Gastrocnemius medialis (tissue), 4 donors: ENCODE data around the gene EP400. TPM values are rescaled to one million over a fixed set of nuclear protein-coding genes. Genes with fewer than 3 reads are reported as not detected.

Source experiments
- ATAC-seq, 2 donors: fragments of 150-250 bp; one replicate each; pipeline ENCODE4 v1.9.1; 2016
- DNase-seq, 2 donors: peaks; one replicate each; pipeline ENCODE4 v3.0.0-alpha.2; 2019
- H3K27ac ChIP-seq, 4 donors: fragments of 200-600 bp; sonication (generic); 1 replicate in 1 of 4; 2 replicates in 3 of 4; pipeline ENCODE4 v1.5.1; 2016 to 2018; ENCODE audit warnings: mild to moderate bottlenecking in 2 of 4, moderate library complexity in 1 of 4
- H3K27me3 ChIP-seq, 3 donors: fragments of 200-600 bp; sonication (generic) in 2 of 3; 1 replicate in 1 of 3; 2 replicates in 2 of 3; pipeline versions ENCODE4 v1.5.1 to v1.6.0; 2016 to 2019; ENCODE audit warnings: mild to moderate bottlenecking in 1 of 3, moderate library complexity in 1 of 3
- H3K36me3 ChIP-seq, 2 donors: fragments of 200-600 bp; sonication (generic) in 1 of 2; one replicate each; pipeline ENCODE4 v1.5.1; 2017 to 2018
- H3K4me1 ChIP-seq, 2 donors: fragments of 200-600 bp; sonication (generic) in 1 of 2; one replicate each; pipeline ENCODE4 v1.5.1; 2016 to 2017; ENCODE audit warnings: mild to moderate bottlenecking in 2 of 2
- H3K4me3 ChIP-seq, 4 donors: fragments of 200-600 bp; sonication (generic) in 3 of 4; 1 replicate in 1 of 4; 2 replicates in 3 of 4; pipeline ENCODE4 v1.5.1; 2016 to 2019; ENCODE audit warnings: mild to moderate bottlenecking in 2 of 4
- H3K9me3 ChIP-seq, 3 donors: fragments of 200-600 bp; sonication (generic) in 2 of 3; 1 replicate in 1 of 3; 2 replicates in 2 of 3; pipeline ENCODE4 v1.5.1; 2016 to 2019
- CTCF ChIP-seq, 5 experiments: fragments of 450-650 bp in 3 of 5; fragments of 200-600 bp in 2 of 5; sonication (generic) in 2 of 5; IDR thresholded peaks in 4 of 5; conservative IDR thresholded peaks in 1 of 5; 1 replicate in 4 of 5; 2 replicates in 1 of 5; pipeline ENCODE4 v1.5.1; 2016 to 2019; ENCODE audit warnings: antibody characterized with exemption in 5 of 5, mild to moderate bottlenecking in 3 of 5, moderate library complexity in 3 of 5
- POLR2A ChIP-seq, 2 donors: fragments of 450-650 bp; IDR thresholded peaks; one replicate each; pipeline ENCODE4 v1.6.1; 2017; ENCODE audit warnings: antibody characterized with exemption in 2 of 2, mild to moderate bottlenecking in 2 of 2, moderate library complexity in 2 of 2
- in situ Hi-C, 4 donors: fragments of 200-750 bp; cut with MboI; loops; one replicate each; pipeline versions ENCODE4 v1.15.0 to v1.8.0; 2017; ENCODE audit warnings: low sequenced_read_pairs in 4 of 4
- intact Hi-C: fragments of 100-400 bp; cut with DNase I; formaldehyde crosslinking; loops from one replicate; pipeline ENCODE4 v1.15.1; 2023; ENCODE audit warnings: low total_unique reads
- total RNA-seq, 4 donors: library from RNA; depleted of rRNA; stranded (reverse); fragments of >200 nt; gene quantifications; one replicate each; pipeline versions ENCODE4 v1.1.0 to v1.2.3, GENCODE V29; 2016

Gene EP400
- total RNA-seq, 4 donors from 2014 or later: 11.9 to 17.4 (median 15.0) TPM

GRCh38 chr12:131990980-131991305 is 41.2 kb downstream of the EP400 start:
- Histone ChIP-seq H3K36me3 (peaks cover 0 to 76% of the 10 kb centered on the region in 2 donors), H3K27ac (no peak overlapping the region), H3K4me3 (no peak overlapping the region), H3K27me3 (no peaks in the 10 kb centered on the region), H3K9me3 (no peaks in the 10 kb centered on the region), H3K4me1 (no peaks in the 10 kb centered on the region)
- no peak for ATAC-seq
- intact Hi-C loops (no loop called here), in situ Hi-C loops (loop anchor here in 1 of 4 donors (25.0 kb wide), 1 partner anchor 879 kb away; no protein-coding TSS in a partner anchor)
- TF ChIP-seq CTCF (IDR thresholded peaks at IDR 0.05 in 4 of 5, conservative IDR thresholded peaks at IDR 0.05 in 1 of 5): no peak
- no peak for TF ChIP-seq POLR2A (IDR thresholded peaks at IDR 0.05)
- DNase-seq: no peak

- TF ChIP-seq POLR2A (IDR thresholded peaks at IDR 0.05) (no peak), CTCF (IDR thresholded peaks at IDR 0.05 in 4 of 5, conservative IDR thresholded peaks at IDR 0.05 in 1 of 5) (no peak)
- ATAC-seq: no peak
- H3K4me3 ChIP-seq: no peak overlapping the region
These were observed 42.2 kb downstream of the EP400 start for GRCh38 chr12:131991816-131992430.

GRCh38 chr12:131994589-131994988 is 44.8 kb downstream of the EP400 start:
- ATAC-seq (no peak), DNase-seq (no peak)
- peaks cover 0 to 50% of the 10 kb centered on the region in 2 donors for H3K36me3 ChIP-seq
- H3K4me3 ChIP-seq: no peak overlapping the region
- no peaks in the 10 kb centered on the region for H3K27me3 ChIP-seq
- TF ChIP-seq CTCF (IDR thresholded peaks at IDR 0.05 in 4 of 5, conservative IDR thresholded peaks at IDR 0.05 in 1 of 5) (no peak), POLR2A (IDR thresholded peaks at IDR 0.05) (no peak)
- no peaks in the 10 kb centered on the region for H3K9me3 ChIP-seq
- intact Hi-C loops (no loop called here), in situ Hi-C loops (loop anchor here in 1 of 4 donors (25.0 kb wide), 1 partner anchor 882 kb away; no protein-coding TSS in a partner anchor)
- H3K4me1 ChIP-seq: no peaks in the 10 kb centered on the region
- H3K27ac ChIP-seq: no peak overlapping the region

More at GRCh38 chr12:131991816-131992430, 42.2 kb downstream of the EP400 start:
- no peak for DNase-seq
- Histone ChIP-seq H3K4me1 (no peaks in the 10 kb centered on the region), H3K27me3 (no peaks in the 10 kb centered on the region), H3K36me3 (peaks cover 0 to 67% of the 10 kb centered on the region in 2 donors), H3K9me3 (no peaks in the 10 kb centered on the region), H3K27ac (no peak overlapping the region)
- in situ Hi-C loops: loop anchor here in 1 of 4 donors (25.0 kb wide), 1 partner anchor 880 kb away; no protein-coding TSS in a partner anchor
- intact Hi-C loops: no loop called here

- Histone ChIP-seq H3K27me3 (no peaks in the 10 kb centered on the region), H3K36me3 (peaks cover 0 to 8% of the 10 kb centered on the region in 2 donors), H3K9me3 (no peaks in the 10 kb centered on the region), H3K4me3 (no peak overlapping the region), H3K4me1 (no peaks in the 10 kb centered on the region), H3K27ac (no peak overlapping the region)
- in situ Hi-C loops: no loop called here
- TF ChIP-seq CTCF (IDR thresholded peaks at IDR 0.05 in 4 of 5, conservative IDR thresholded peaks at IDR 0.05 in 1 of 5) (no peak), POLR2A (IDR thresholded peaks at IDR 0.05) (no peak)
- intact Hi-C loops: loop anchor here (5.0 kb wide), 2 partner anchors 898 to 1083 kb away; no protein-coding TSS in a partner anchor
- no peak for ATAC-seq
- no peak for DNase-seq
These were observed 50.6 kb downstream of the EP400 start for GRCh38 chr12:132000286-132000872.
